T-helper 1 cell treated with Interleukin-12 subunit alpha and Interleukin-12 subunit beta and Interleukin-4 antibody, amounts not matched to agents 30 μg/mL and 1 μg/mL, for 36 hours (primary cell): ENCODE data around the gene LPP.

Experiments used
- H3K27ac Mint-ChIP-seq: one replicate; pipeline ENCODE4 v1.8.0; 2021; ENCODE audit warnings: mild to moderate bottlenecking, mixed read lengths
- H3K27me3 Mint-ChIP-seq: one replicate; pipeline ENCODE4 v1.8.0; 2021; ENCODE audit warnings: low read depth, mixed read lengths
- H3K36me3 Mint-ChIP-seq: one replicate; pipeline ENCODE4 v1.8.0; 2021; ENCODE audit warnings: low read depth, mixed read lengths
- H3K4me1 Mint-ChIP-seq: one replicate; pipeline ENCODE4 v1.8.0; 2021; ENCODE audit warnings: low read depth, mixed read lengths
- H3K4me3 Mint-ChIP-seq: one replicate; pipeline ENCODE4 v1.8.0; 2021; ENCODE audit warnings: mild to moderate bottlenecking, moderate library complexity, mixed read lengths
- H3K9me3 Mint-ChIP-seq: one replicate; pipeline ENCODE4 v1.8.0; 2021; ENCODE audit warnings: mixed read lengths

The LPP gene

GRCh38 chr3:188906236-188906635, 752.3 kb downstream of the LPP start:
- no peaks in the 10 kb centered on the region for H3K27me3 Mint-ChIP-seq
- no peak overlapping the region for H3K4me3 Mint-ChIP-seq
- peaks cover 5% of the 10 kb centered on the region for H3K4me1 Mint-ChIP-seq
- H3K27ac Mint-ChIP-seq, result no peak overlapping the region
- H3K9me3 Mint-ChIP-seq, result no peaks in the 10 kb centered on the region
- H3K36me3 Mint-ChIP-seq, result no peaks in the 10 kb centered on the region

- no peak overlapping the region for H3K27ac Mint-ChIP-seq
Observed at GRCh38 chr3:188908002-188908850, 754.3 kb downstream of the LPP start.

GRCh38 chr3:188911026-188911850, 757.3 kb downstream of the LPP start:
- Mint-ChIP-seq H3K27ac (no peak overlapping the region), H3K27me3 (no peaks in the 10 kb centered on the region), H3K9me3 (peaks cover 2% of the 10 kb centered on the region), H3K4me3 (no peak overlapping the region), H3K36me3 (peaks cover 2% of the 10 kb centered on the region), H3K4me1 (peaks cover 25% of the 10 kb centered on the region)

More at GRCh38 chr3:188908002-188908850, 754.3 kb downstream of the LPP start:
- Mint-ChIP-seq H3K36me3 (no peaks in the 10 kb centered on the region), H3K27me3 (no peaks in the 10 kb centered on the region), H3K4me3 (no peak overlapping the region), H3K4me1 (peaks cover 5% of the 10 kb centered on the region), H3K9me3 (no peaks in the 10 kb centered on the region)

- Mint-ChIP-seq H3K36me3 (peaks cover 2% of the 10 kb centered on the region), H3K4me3 (no peak overlapping the region), H3K9me3 (peaks cover 4% of the 10 kb centered on the region), H3K27ac (no peak overlapping the region), H3K4me1 (peaks cover 43% of the 10 kb centered on the region), H3K27me3 (no peaks in the 10 kb centered on the region)
Observed at GRCh38 chr3:188913084-188913483, 759.1 kb downstream of the LPP start.

GRCh38 chr3:188914552-188914951, 760.6 kb downstream of the LPP start:
- Mint-ChIP-seq H3K4me3 (no peak overlapping the region), H3K27ac (peak overlapping the region; percentile 65), H3K36me3 (peaks cover 2% of the 10 kb centered on the region), H3K9me3 (peaks cover 4% of the 10 kb centered on the region), H3K4me1 (peaks cover 40% of the 10 kb centered on the region), H3K27me3 (no peaks in the 10 kb centered on the region)

GRCh38 chr3:188915127-188915526, 761.2 kb downstream of the LPP start:
- H3K4me1 Mint-ChIP-seq, result peaks cover 40% of the 10 kb centered on the region
- peaks cover 5% of the 10 kb centered on the region for H3K36me3 Mint-ChIP-seq
- H3K27me3 Mint-ChIP-seq, result no peaks in the 10 kb centered on the region
- no peak overlapping the region for H3K4me3 Mint-ChIP-seq
- peak overlapping the region; percentile 65 for H3K27ac Mint-ChIP-seq
- H3K9me3 Mint-ChIP-seq, result peaks cover 8% of the 10 kb centered on the region

- H3K36me3 Mint-ChIP-seq, result peaks cover 5% of the 10 kb centered on the region
- H3K9me3 Mint-ChIP-seq, result peaks cover 12% of the 10 kb centered on the region
- H3K4me1 Mint-ChIP-seq, result peaks cover 40% of the 10 kb centered on the region
- no peaks in the 10 kb centered on the region for H3K27me3 Mint-ChIP-seq
- H3K27ac Mint-ChIP-seq, result peak overlapping the region; percentile 72
- peak overlapping the region; percentile 53 for H3K4me3 Mint-ChIP-seq
Observed at GRCh38 chr3:188916934-188917401, 763.0 kb downstream of the LPP start.

GRCh38 chr3:188918093-188918492, 764.1 kb downstream of the LPP start:
- H3K4me1 Mint-ChIP-seq, result peaks cover 40% of the 10 kb centered on the region
- no peaks in the 10 kb centered on the region for H3K27me3 Mint-ChIP-seq
- peaks cover 5% of the 10 kb centered on the region for H3K36me3 Mint-ChIP-seq
- peak overlapping the region; percentile 72 for H3K27ac Mint-ChIP-seq
- peaks cover 12% of the 10 kb centered on the region for H3K9me3 Mint-ChIP-seq
- H3K4me3 Mint-ChIP-seq, result peak overlapping the region; percentile 19

- H3K4me3 Mint-ChIP-seq, result no peak overlapping the region
- peaks cover 3% of the 10 kb centered on the region for H3K36me3 Mint-ChIP-seq
- H3K27ac Mint-ChIP-seq, result no peak overlapping the region
Observed at GRCh38 chr3:188923671-188924070, 769.7 kb downstream of the LPP start.

GRCh38 chr3:188925376-188925775, 771.4 kb downstream of the LPP start:
- Mint-ChIP-seq H3K27ac (no peak overlapping the region), H3K9me3 (peaks cover 6% of the 10 kb centered on the region), H3K27me3 (peaks cover 14% of the 10 kb centered on the region), H3K36me3 (no peaks in the 10 kb centered on the region), H3K4me3 (no peak overlapping the region), H3K4me1 (no peaks in the 10 kb centered on the region)

More at GRCh38 chr3:188923671-188924070, 769.7 kb downstream of the LPP start:
- peaks cover 14% of the 10 kb centered on the region for H3K9me3 Mint-ChIP-seq
- H3K4me1 Mint-ChIP-seq, result no peaks in the 10 kb centered on the region
- H3K27me3 Mint-ChIP-seq, result peaks cover 14% of the 10 kb centered on the region

- no peak overlapping the region for H3K4me3 Mint-ChIP-seq
Observed at GRCh38 chr3:188926111-188926510, 772.2 kb downstream of the LPP start.

GRCh38 chr3:188926741-188927511, 773.0 kb downstream of the LPP start:
- Mint-ChIP-seq H3K9me3 (peaks cover 6% of the 10 kb centered on the region), H3K27ac (no peak overlapping the region), H3K36me3 (no peaks in the 10 kb centered on the region), H3K27me3 (peaks cover 14% of the 10 kb centered on the region), H3K4me1 (peaks cover 4% of the 10 kb centered on the region), H3K4me3 (no peak overlapping the region)

More at GRCh38 chr3:188926111-188926510, 772.2 kb downstream of the LPP start:
- Mint-ChIP-seq H3K4me1 (no peaks in the 10 kb centered on the region), H3K27me3 (peaks cover 14% of the 10 kb centered on the region), H3K36me3 (no peaks in the 10 kb centered on the region), H3K27ac (no peak overlapping the region), H3K9me3 (peaks cover 6% of the 10 kb centered on the region)

- Mint-ChIP-seq H3K27ac (no peak overlapping the region), H3K4me3 (no peak overlapping the region), H3K27me3 (peaks cover 14% of the 10 kb centered on the region), H3K36me3 (no peaks in the 10 kb centered on the region), H3K4me1 (peaks cover 4% of the 10 kb centered on the region), H3K9me3 (peaks cover 6% of the 10 kb centered on the region)
Observed at GRCh38 chr3:188927971-188928370, 774.0 kb downstream of the LPP start.

- H3K27me3 Mint-ChIP-seq, result peaks cover 6% of the 10 kb centered on the region
- H3K27ac Mint-ChIP-seq, result no peak overlapping the region
- no peak overlapping the region for H3K4me3 Mint-ChIP-seq
- peaks cover 6% of the 10 kb centered on the region for H3K9me3 Mint-ChIP-seq
- peaks cover 4% of the 10 kb centered on the region for H3K4me1 Mint-ChIP-seq
- H3K36me3 Mint-ChIP-seq, result no peaks in the 10 kb centered on the region
Observed at GRCh38 chr3:188929137-188929536, 775.2 kb downstream of the LPP start.
